ENCODE results near the gene LPCAT3. TPM values are rescaled to one million over a fixed set of nuclear protein-coding genes. Genes with fewer than 3 reads are reported as not detected.

Gene LPCAT3
- polyA plus RNA-seq, 2 of the 4 experiments (the other 2 are of a cell fraction): 42.8 to 53.4 TPM

GRCh38 chr12:6928703-6929407, 89.4 kb downstream of the LPCAT3 start:
- ChIA-PET CTCF (interaction anchor here (1.6 to 18.2 kb wide), 5 partner anchors 13 to 59 kb away, joined by 6 to 370 read pairs (median 91); partner anchors contain the start of genes C12orf57, ENO2, PTPN6 and RNU7-1), POLR2A (interaction anchor here (0.6 to 2.1 kb wide), 4 partner anchors 7 to 15 kb away, joined by 3 to 9 read pairs (median 4); partner anchors contain the start of genes C12orf57 and RNU7-1)
- peak overlapping the region; percentile 93 for H3K4me3 ChIP-seq
- 15% methylated on average over 19 of the region's 19 CpGs for WGBS (ENCODE audit: missing lambda C conversion rate)
- H3K4me1 ChIP-seq: peaks cover 60% of the 10 kb centered on the region
- TF ChIP-seq BHLHE40 (IDR thresholded peaks at IDR 0.05; ENCODE audit: low read depth, low read length) (no peak), RFX5 (IDR thresholded peaks at IDR 0.05) (no peak), SREBF2 (IDR thresholded peaks at IDR 0.05) (no peak), JUN (IDR thresholded peaks at IDR 0.05) (0 out of 5 replicates have a peak, but pooled peaks of 1 of the 2 experiments have one; percentile 17), CEBPB (IDR thresholded peaks at IDR 0.05) (0 out of 4 replicates have a peak, but pooled peaks of 1 of the 2 experiments have one; percentile 29)
- no peaks in the 10 kb centered on the region for H3K9me3 ChIP-seq
- H3K27ac ChIP-seq: peak overlapping the region; percentile 99 to 100
- no peak for ATAC-seq
- no peak for FAIRE-seq
- no peak for DNase-seq (ENCODE audit: low read depth in 1 of 2, low spot score in 1 of 2)
- H3K4me2 ChIP-seq: peak overlapping the region; percentile 74

GRCh38 chr12:6928022-6928702, 90.1 kb downstream of the LPCAT3 start:
- Histone ChIP-seq H3K9me3 (no peaks in the 10 kb centered on the region), H3K4me1 (peaks cover 54% of the 10 kb centered on the region), H3K4me2 (peak overlapping the region; percentile 74), H3K4me3 (peak overlapping the region; percentile 93), H3K27ac (peak overlapping the region; percentile 99 to 100)
- peak in 1 of 2 experiments; percentile 28; a peak in 2 of 5 replicates for TF ChIP-seq JUN (IDR thresholded peaks at IDR 0.05)
- TF ChIP-seq FOSB (CRISPR knock-in tag; IDR thresholded peaks at IDR 0.05): no peak
- 0% methylated on average over 10 of the region's 79 CpGs for WGBS (ENCODE audit: missing lambda C conversion rate)
- FAIRE-seq: no peak
- ChIA-PET POLR2A (interaction anchor here (0.6 to 1.7 kb wide), 3 partner anchors 8 to 15 kb away, joined by 3 to 9 read pairs (median 3); no protein-coding TSS in a partner anchor), CTCF (interaction anchor here (3.2 to 18.2 kb wide), 4 partner anchors 14 to 58 kb away, joined by 11 to 370 read pairs (median 137); partner anchors contain the start of genes C12orf57, ENO2, PTPN6 and RNU7-1)
- no peak for ATAC-seq
- DNase-seq (ENCODE audit: low read depth in 1 of 2, low spot score in 1 of 2): no peak

- 7% methylated on average over 22 of the region's 66 CpGs for WGBS (ENCODE audit: missing lambda C conversion rate)
- DNase-seq (ENCODE audit: low read depth in 1 of 2, low spot score in 1 of 2) (peak; percentile 56 to 59), FAIRE-seq (no peak), ATAC-seq (peak; percentile 11 to 23; a peak in 5 of 6 replicates)
- CTCF ChIA-PET: interaction anchor here (0.6 to 18.2 kb wide), 7 partner anchors 13 to 103 kb away, joined by 3 to 370 read pairs (median 38); partner anchors contain the start of genes C12orf57, ENO2, PTPN6 and RNU7-1
- POLR2A ChIA-PET: interaction anchor here (0.8 to 4.1 kb wide), 7 partner anchors 9 to 60 kb away, joined by 3 to 44 read pairs (median 14); partner anchors contain the start of genes C12orf57, RNU7-1, SPSB2 and TPI1
- H3K27ac ChIP-seq: peak within 1 kb of the TSS; percentile 99 to 100
- H3K4me2 ChIP-seq: peak within 1 kb of the TSS; percentile 82
- no peaks in the 10 kb centered on the region for H3K9me3 ChIP-seq
- TF ChIP-seq POLR2A (IDR thresholded peaks at IDR 0.05; ENCODE audit: low read length) (peak; percentile 67), EHMT2 (IDR thresholded peaks at IDR 0.05; ENCODE audit: low read depth) (no peak), MAX (IDR thresholded peaks at IDR 0.05) (peak; percentile 54), RARB (CRISPR knock-in tag; IDR thresholded peaks at IDR 0.05) (no peak), PHF8 (IDR thresholded peaks at IDR 0.05; ENCODE audit: borderline replicate concordance, low read depth) (peak; percentile 48; the same call in 1 of the 2 replicates), E2F6 (IDR thresholded peaks at IDR 0.05; ENCODE audit: borderline replicate concordance, low read depth) (peak; percentile 33; the same call in 1 of the 2 replicates), NR3C1 (IDR thresholded peaks at IDR 0.05) (no peak), JUN (IDR thresholded peaks at IDR 0.05) (peak in 1 of 2 experiments; percentile 39; a peak in 1 of 5 replicates)
- H3K4me1 ChIP-seq: peaks cover 50% of the 10 kb centered on the region
- H3K4me3 ChIP-seq: peak within 1 kb of the TSS; percentile 93
Measured at GRCh38 chr12:6927379-6928021, 90.8 kb downstream of the LPCAT3 start, which contains the start of gene ATN1. ATN1 (plus strand) TSS chr12:6927959; CDS start chr12:6934002, 6,043 bp downstream.

Small RNA genes lying within 50 kb of the gene (small RNA-seq; reads per million reads assigned to genes)
- 0 reads per million in 6 experiments for gene AC006512.1
- gene MIR141: 2.1 to 1,177 (median 372) reads per million in 6 experiments
- gene MIR200C: 7.8 to 251 (median 117) reads per million in 6 experiments
- gene RNU7-1: 0 reads per million in 6 experiments
- gene SCARNA12: 4.5 to 19.8 (median 14.2) reads per million in 6 experiments

Other genes starting within 250 kb of the LPCAT3 start
- 0.56 and 0.66 TPM in 2 replicates for gene LAG3, start 246.0 kb downstream of the LPCAT3 start, polyA plus RNA-seq (2011; rRNA removed)
- gene LAG3, start 246.0 kb downstream of the LPCAT3 start, polyA plus RNA-seq (2017; fragmentation: RNase III; extraction: RNeasy Plus Mini Kit Qiagen cat#74134 plus additional on column Dnase treatment): 1.6 to 2.3 TPM (median 1.7 TPM) in 3 replicates
- not detected in 2 replicates for gene CD4, start 228.9 kb downstream of the LPCAT3 start, polyA plus RNA-seq (2011; rRNA removed)
- 0.03 TPM in 1 of 3 replicates, not detected in the others for gene CD4, start 228.9 kb downstream of the LPCAT3 start, polyA plus RNA-seq (2017; fragmentation: RNase III; extraction: RNeasy Plus Mini Kit Qiagen cat#74134 plus additional on column Dnase treatment)
- gene GPR162, start 196.7 kb downstream of the LPCAT3 start, polyA plus RNA-seq (2011; rRNA removed): 1.8 TPM in 2 replicates
- gene GPR162, start 196.7 kb downstream of the LPCAT3 start, polyA plus RNA-seq (2017; fragmentation: RNase III; extraction: RNeasy Plus Mini Kit Qiagen cat#74134 plus additional on column Dnase treatment): 1.7 to 2.4 TPM (median 1.7 TPM) in 3 replicates
- 8.1 and 8.6 TPM in 2 replicates for gene P3H3, start 190.1 kb downstream of the LPCAT3 start, polyA plus RNA-seq (2011; rRNA removed)
- gene P3H3, start 190.1 kb downstream of the LPCAT3 start, polyA plus RNA-seq (2017; fragmentation: RNase III; extraction: RNeasy Plus Mini Kit Qiagen cat#74134 plus additional on column Dnase treatment): 17.7 to 23.2 TPM (median 21.9 TPM) in 3 replicates
- 0.94 and 1.1 TPM in 2 replicates for gene GNB3, start 177.6 kb downstream of the LPCAT3 start, polyA plus RNA-seq (2011; rRNA removed)
- gene GNB3, start 177.6 kb downstream of the LPCAT3 start, polyA plus RNA-seq (2017; fragmentation: RNase III; extraction: RNeasy Plus Mini Kit Qiagen cat#74134 plus additional on column Dnase treatment): 2.3 to 3.7 TPM (median 2.7 TPM) in 3 replicates
- 51.5 and 57.5 TPM in 2 replicates for gene CDCA3, start 167.2 kb downstream of the LPCAT3 start, polyA plus RNA-seq (2011; rRNA removed)
- gene CDCA3, start 167.2 kb downstream of the LPCAT3 start, polyA plus RNA-seq (2017; fragmentation: RNase III; extraction: RNeasy Plus Mini Kit Qiagen cat#74134 plus additional on column Dnase treatment): 79.6 to 92.0 TPM (median 80.2 TPM) in 3 replicates
- gene USP5, start 166.3 kb downstream of the LPCAT3 start, polyA plus RNA-seq (2011; rRNA removed): 58.6 and 64.5 TPM in 2 replicates
- 75.3 to 78.2 TPM (median 76.9 TPM) in 3 replicates for gene USP5, start 166.3 kb downstream of the LPCAT3 start, polyA plus RNA-seq (2017; fragmentation: RNase III; extraction: RNeasy Plus Mini Kit Qiagen cat#74134 plus additional on column Dnase treatment)
- 1,913 and 2,511 TPM in 2 replicates for gene TPI1, start 150.9 kb downstream of the LPCAT3 start, polyA plus RNA-seq (2011; rRNA removed)
- gene TPI1, start 150.9 kb downstream of the LPCAT3 start, polyA plus RNA-seq (2017; fragmentation: RNase III; extraction: RNeasy Plus Mini Kit Qiagen cat#74134 plus additional on column Dnase treatment): 1,221 to 1,293 TPM (median 1,253 TPM) in 3 replicates
- gene SPSB2, start 145.2 kb downstream of the LPCAT3 start, polyA plus RNA-seq (2011; rRNA removed): 15.3 and 16.8 TPM in 2 replicates
- 20.8 to 22.1 TPM (median 21.8 TPM) in 3 replicates for gene SPSB2, start 145.2 kb downstream of the LPCAT3 start, polyA plus RNA-seq (2017; fragmentation: RNase III; extraction: RNeasy Plus Mini Kit Qiagen cat#74134 plus additional on column Dnase treatment)
- 33.3 and 40.4 TPM in 2 replicates for gene LRRC23, start 113.7 kb downstream of the LPCAT3 start, polyA plus RNA-seq (2011; rRNA removed)
- gene LRRC23, start 113.7 kb downstream of the LPCAT3 start, polyA plus RNA-seq (2017; fragmentation: RNase III; extraction: RNeasy Plus Mini Kit Qiagen cat#74134 plus additional on column Dnase treatment): 17.2 to 19.1 TPM (median 19.1 TPM) in 3 replicates
- 26.2 and 45.1 TPM in 2 replicates for gene ENO2, start 103.9 kb downstream of the LPCAT3 start, polyA plus RNA-seq (2011; rRNA removed)
- 31.0 to 38.6 TPM (median 31.6 TPM) in 3 replicates for gene ENO2, start 103.9 kb downstream of the LPCAT3 start, polyA plus RNA-seq (2017; fragmentation: RNase III; extraction: RNeasy Plus Mini Kit Qiagen cat#74134 plus additional on column Dnase treatment)
- 11.3 and 23.1 TPM in 2 replicates for gene ATN1, start 90.5 kb downstream of the LPCAT3 start, polyA plus RNA-seq (2011; rRNA removed)
- gene ATN1, start 90.5 kb downstream of the LPCAT3 start, polyA plus RNA-seq (2017; fragmentation: RNase III; extraction: RNeasy Plus Mini Kit Qiagen cat#74134 plus additional on column Dnase treatment): 40.3 to 51.6 TPM (median 51.2 TPM) in 3 replicates
- gene RNU7-1, start 74.7 kb downstream of the LPCAT3 start, polyA plus RNA-seq (2011; rRNA removed): not detected in 2 replicates
- gene RNU7-1, start 74.7 kb downstream of the LPCAT3 start, polyA plus RNA-seq (2017; fragmentation: RNase III; extraction: RNeasy Plus Mini Kit Qiagen cat#74134 plus additional on column Dnase treatment): not detected in 3 replicates
- 466 and 493 TPM in 2 replicates for gene C12orf57, start 74.5 kb downstream of the LPCAT3 start, polyA plus RNA-seq (2011; rRNA removed)
- 224 to 273 TPM (median 261 TPM) in 3 replicates for gene C12orf57, start 74.5 kb downstream of the LPCAT3 start, polyA plus RNA-seq (2017; fragmentation: RNase III; extraction: RNeasy Plus Mini Kit Qiagen cat#74134 plus additional on column Dnase treatment)
- gene PTPN6, start 67.1 kb downstream of the LPCAT3 start, polyA plus RNA-seq (2011; rRNA removed): 18.9 and 29.0 TPM in 2 replicates
- gene PTPN6, start 67.1 kb downstream of the LPCAT3 start, polyA plus RNA-seq (2017; fragmentation: RNase III; extraction: RNeasy Plus Mini Kit Qiagen cat#74134 plus additional on column Dnase treatment): 14.2 to 17.1 TPM (median 15.1 TPM) in 3 replicates
- gene PHB2, start 47.8 kb downstream of the LPCAT3 start, polyA plus RNA-seq (2011; rRNA removed): 296 and 297 TPM in 2 replicates
- gene PHB2, start 47.8 kb downstream of the LPCAT3 start, polyA plus RNA-seq (2017; fragmentation: RNase III; extraction: RNeasy Plus Mini Kit Qiagen cat#74134 plus additional on column Dnase treatment): 292 to 313 TPM (median 293 TPM) in 3 replicates
- 92.0 and 96.7 TPM in 2 replicates for gene EMG1, start 47.6 kb downstream of the LPCAT3 start, polyA plus RNA-seq (2011; rRNA removed)
- gene EMG1, start 47.6 kb downstream of the LPCAT3 start, polyA plus RNA-seq (2017; fragmentation: RNase III; extraction: RNeasy Plus Mini Kit Qiagen cat#74134 plus additional on column Dnase treatment): 65.7 to 78.2 TPM (median 67.9 TPM) in 3 replicates
- gene C1S, start 42.2 kb upstream of the LPCAT3 start, polyA plus RNA-seq (2011; rRNA removed): 107 and 109 TPM in 2 replicates
- 61.2 to 76.2 TPM (median 65.5 TPM) in 3 replicates for gene C1S, start 42.2 kb upstream of the LPCAT3 start, polyA plus RNA-seq (2017; fragmentation: RNase III; extraction: RNeasy Plus Mini Kit Qiagen cat#74134 plus additional on column Dnase treatment)
- 36.0 and 57.8 TPM in 2 replicates for gene C1R, start 74.0 kb upstream of the LPCAT3 start, polyA plus RNA-seq (2011; rRNA removed)
- 24.8 to 40.4 TPM (median 31.4 TPM) in 3 replicates for gene C1R, start 74.0 kb upstream of the LPCAT3 start, polyA plus RNA-seq (2017; fragmentation: RNase III; extraction: RNeasy Plus Mini Kit Qiagen cat#74134 plus additional on column Dnase treatment)
- gene C1RL, start 90.7 kb upstream of the LPCAT3 start, polyA plus RNA-seq (2011; rRNA removed): 30.4 and 32.4 TPM in 2 replicates
- 20.8 to 28.3 TPM (median 25.2 TPM) in 3 replicates for gene C1RL, start 90.7 kb upstream of the LPCAT3 start, polyA plus RNA-seq (2017; fragmentation: RNase III; extraction: RNeasy Plus Mini Kit Qiagen cat#74134 plus additional on column Dnase treatment)
- not detected in 2 replicates for gene RBP5, start 110.4 kb upstream of the LPCAT3 start, polyA plus RNA-seq (2011; rRNA removed)
- 0.09 to 0.44 TPM (median 0.25 TPM) in 3 replicates for gene RBP5, start 110.4 kb upstream of the LPCAT3 start, polyA plus RNA-seq (2017; fragmentation: RNase III; extraction: RNeasy Plus Mini Kit Qiagen cat#74134 plus additional on column Dnase treatment)
- gene CLSTN3, start 111.9 kb upstream of the LPCAT3 start, polyA plus RNA-seq (2011; rRNA removed): 24.9 and 32.7 TPM in 2 replicates
- 17.4 to 22.5 TPM (median 19.3 TPM) in 3 replicates for gene CLSTN3, start 111.9 kb upstream of the LPCAT3 start, polyA plus RNA-seq (2017; fragmentation: RNase III; extraction: RNeasy Plus Mini Kit Qiagen cat#74134 plus additional on column Dnase treatment)
- 21.5 and 27.3 TPM in 2 replicates for gene PEX5, start 171.2 kb upstream of the LPCAT3 start, polyA plus RNA-seq (2011; rRNA removed)
- 27.1 to 33.1 TPM (median 31.5 TPM) in 3 replicates for gene PEX5, start 171.2 kb upstream of the LPCAT3 start, polyA plus RNA-seq (2017; fragmentation: RNase III; extraction: RNeasy Plus Mini Kit Qiagen cat#74134 plus additional on column Dnase treatment)